Neural progenitor cell (in vitro differentiated cells): ENCODE results near the gene MDGA2.

ENCODE experiments used
- EZH2 ChIP-seq: fragments of 200-600 bp; sonication (generic); IDR thresholded peaks from 2 replicates; pipeline ENCODE4 v1.6.1; 2017; ENCODE audit warnings: antibody characterized with exemption, mild to moderate bottlenecking, moderate library complexity
- EZH2phosphoT487 ChIP-seq: fragments of 200-600 bp; sonication (generic); IDR thresholded peaks from 2 replicates; pipeline ENCODE4 v1.6.1; 2017; ENCODE audit warnings: antibody characterized with exemption
- TF ChIP-seq, protein P1 (sequence below): fragments of 200-600 bp; sonication (generic); IDR thresholded peaks from 2 replicates; pipeline ENCODE4 v1.5.1; 2017; ENCODE audit warnings: antibody characterized with exemption, mild to moderate bottlenecking

DNA sequence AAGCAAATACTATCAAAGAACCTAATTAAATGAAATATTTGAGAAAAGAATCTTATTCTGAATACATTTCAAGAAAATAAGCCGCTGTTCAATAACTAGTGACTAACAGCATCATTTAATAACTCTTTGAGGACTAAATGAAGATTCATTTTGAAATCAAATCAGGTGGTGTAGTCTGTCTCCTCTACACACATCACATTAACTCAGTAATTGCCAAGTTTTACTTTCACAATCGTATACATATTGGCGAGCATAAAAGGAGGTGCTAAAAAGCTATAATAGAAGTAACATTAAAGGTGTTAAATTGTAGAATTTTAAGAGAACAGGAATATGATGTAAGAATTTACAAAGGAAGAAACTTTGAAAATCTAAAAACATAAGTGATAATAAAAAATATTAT, 185.1 kb downstream of the MDGA2 start:
- TF ChIP-seq, protein P1, sequence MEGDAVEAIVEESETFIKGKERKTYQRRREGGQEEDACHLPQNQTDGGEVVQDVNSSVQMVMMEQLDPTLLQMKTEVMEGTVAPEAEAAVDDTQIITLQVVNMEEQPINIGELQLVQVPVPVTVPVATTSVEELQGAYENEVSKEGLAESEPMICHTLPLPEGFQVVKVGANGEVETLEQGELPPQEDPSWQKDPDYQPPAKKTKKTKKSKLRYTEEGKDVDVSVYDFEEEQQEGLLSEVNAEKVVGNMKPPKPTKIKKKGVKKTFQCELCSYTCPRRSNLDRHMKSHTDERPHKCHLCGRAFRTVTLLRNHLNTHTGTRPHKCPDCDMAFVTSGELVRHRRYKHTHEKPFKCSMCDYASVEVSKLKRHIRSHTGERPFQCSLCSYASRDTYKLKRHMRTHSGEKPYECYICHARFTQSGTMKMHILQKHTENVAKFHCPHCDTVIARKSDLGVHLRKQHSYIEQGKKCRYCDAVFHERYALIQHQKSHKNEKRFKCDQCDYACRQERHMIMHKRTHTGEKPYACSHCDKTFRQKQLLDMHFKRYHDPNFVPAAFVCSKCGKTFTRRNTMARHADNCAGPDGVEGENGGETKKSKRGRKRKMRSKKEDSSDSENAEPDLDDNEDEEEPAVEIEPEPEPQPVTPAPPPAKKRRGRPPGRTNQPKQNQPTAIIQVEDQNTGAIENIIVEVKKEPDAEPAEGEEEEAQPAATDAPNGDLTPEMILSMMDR: no peak
- TF ChIP-seq EZH2phosphoT487 (no peak), EZH2 (no peak)
